ENCODE measurements around the gene HS6ST3.
"Not testable (repeated sequence)": the region's sequence is repeated elsewhere in the genome, so short reads cannot be mapped to it uniquely, and the experiment has no call there.

The HS6ST3 gene

GRCh38 chr13:96091164-96092117 is 1.5 kb downstream of the HS6ST3 start:
- in situ Hi-C loops (cut with MboI; ENCODE audit: low sequenced_read_pairs), result no loop called here

DNA sequence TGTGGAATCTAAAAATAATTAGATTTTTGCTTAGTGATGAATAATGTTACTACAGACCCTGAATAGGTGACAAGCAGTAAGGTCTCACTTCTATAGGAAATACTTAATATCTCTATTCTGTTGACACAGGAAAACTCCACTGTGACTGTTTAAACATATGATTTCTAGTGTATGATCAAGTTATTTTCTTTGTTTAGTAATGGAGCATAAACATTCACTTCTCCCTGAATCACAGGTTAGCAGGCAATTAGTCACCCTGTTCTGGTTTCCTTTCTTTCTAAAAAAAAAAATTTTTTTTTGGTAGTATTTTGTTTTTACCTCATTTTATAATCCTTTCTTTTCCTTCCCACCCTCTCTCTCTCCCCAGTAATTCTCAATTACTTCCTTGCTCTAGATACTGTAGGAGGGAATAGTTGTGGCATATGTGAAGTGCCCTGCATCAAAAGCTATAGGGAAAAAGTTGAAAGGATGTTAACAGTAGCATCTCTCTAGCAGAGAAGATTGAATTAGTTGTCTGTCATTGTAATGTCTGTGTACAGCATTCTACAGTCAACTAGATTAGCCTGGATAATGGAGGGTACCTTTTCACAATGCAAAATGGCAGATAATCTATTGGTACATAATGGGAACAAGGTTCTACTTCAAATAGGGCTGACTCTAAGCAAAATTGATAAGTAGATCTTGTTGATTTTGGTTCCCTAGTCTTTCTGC is 3.5 kb downstream of the HS6ST3 start:
- in situ Hi-C loops (cut with MboI; ENCODE audit: low sequenced_read_pairs), result no loop called here

GRCh38 chr13:96100457-96101220 is 10.7 kb downstream of the HS6ST3 start:
- in situ Hi-C loops (cut with MboI; ENCODE audit: low sequenced_read_pairs), result no loop called here

DNA sequence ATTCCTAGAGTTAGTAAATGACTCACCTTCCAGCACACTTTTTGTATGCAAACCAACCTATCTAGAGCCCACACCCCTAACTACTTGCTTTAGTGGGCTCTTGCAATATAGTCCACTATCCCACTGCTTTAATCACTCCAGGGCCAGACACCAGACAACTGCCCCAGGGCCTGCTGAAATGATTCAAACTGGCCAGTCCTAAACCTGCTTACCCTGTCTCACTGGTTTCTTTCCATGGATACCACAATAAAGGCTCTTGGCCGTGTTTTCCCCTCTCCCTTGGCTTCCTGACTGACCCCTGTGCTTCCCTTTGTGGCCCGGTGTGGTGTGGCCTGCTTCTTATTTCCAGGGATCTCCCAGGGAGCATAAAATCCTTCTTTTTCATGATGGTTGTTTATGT is 14.6 kb downstream of the HS6ST3 start:
- in situ Hi-C loops (cut with MboI; ENCODE audit: low sequenced_read_pairs), result no loop called here

- in situ Hi-C loops (cut with MboI; ENCODE audit: low sequenced_read_pairs), result not testable (repeated sequence)
These were observed 18.2 kb downstream of the HS6ST3 start for GRCh38 chr13:96108072-96108471.

DNA sequence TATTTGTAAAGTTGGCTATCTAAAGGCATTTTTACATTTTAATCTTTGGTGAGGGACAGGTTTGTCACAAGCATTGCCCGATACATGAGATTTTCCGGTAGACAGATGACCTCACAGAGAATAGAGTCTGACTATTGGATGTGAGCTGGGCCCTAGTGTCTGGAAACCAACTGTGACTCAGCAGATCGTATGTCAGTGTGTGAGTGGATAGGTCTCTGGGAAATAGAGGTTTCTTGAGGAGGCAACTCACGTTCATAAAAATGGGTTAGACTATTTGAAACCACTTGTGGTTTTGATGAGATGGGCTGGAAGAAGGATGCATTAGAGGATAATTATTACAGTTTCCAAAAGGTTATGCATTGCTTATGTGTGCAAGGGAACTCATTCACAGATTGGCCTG is 19.2 kb downstream of the HS6ST3 start:
- in situ Hi-C loops (cut with MboI; ENCODE audit: low sequenced_read_pairs), result no loop called here

GRCh38 chr13:96112936-96113335 is 23.0 kb downstream of the HS6ST3 start:
- in situ Hi-C loops (cut with MboI; ENCODE audit: low sequenced_read_pairs), result no loop called here

GRCh38 chr13:96115368-96115767 is 25.5 kb downstream of the HS6ST3 start:
- in situ Hi-C loops (cut with MboI; ENCODE audit: low sequenced_read_pairs), result not testable (repeated sequence)

- in situ Hi-C loops (cut with MboI; ENCODE audit: low sequenced_read_pairs), result no loop called here
These were observed 30.0 kb downstream of the HS6ST3 start for GRCh38 chr13:96119921-96120320.

- in situ Hi-C loops (cut with MboI; ENCODE audit: low sequenced_read_pairs), result no loop called here
These were observed 41.0 kb downstream of the HS6ST3 start for GRCh38 chr13:96130818-96131340.

GRCh38 chr13:96141032-96141431 is 51.1 kb downstream of the HS6ST3 start:
- in situ Hi-C loops (cut with MboI; ENCODE audit: low sequenced_read_pairs), result no loop called here

DNA sequence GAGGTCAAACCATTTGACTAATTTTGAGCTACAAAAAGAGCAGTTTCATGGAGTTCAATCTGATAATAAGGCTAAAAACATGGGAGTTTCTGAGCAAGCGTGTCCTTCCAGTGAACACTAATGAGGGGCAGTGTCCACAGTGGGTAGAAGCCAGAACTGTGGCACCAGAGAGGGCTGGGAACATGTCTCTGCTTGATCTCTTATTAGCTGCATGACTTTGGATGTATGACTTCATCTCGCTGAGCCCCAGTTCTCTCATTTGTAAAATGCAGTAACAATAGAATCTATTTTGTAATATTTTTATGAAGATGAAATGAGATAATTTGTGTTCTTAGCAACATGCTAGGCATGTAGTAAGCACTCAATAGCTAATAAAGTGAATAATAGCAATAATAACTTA is 69.8 kb downstream of the HS6ST3 start:
- in situ Hi-C loops (cut with MboI; ENCODE audit: low sequenced_read_pairs), result no loop called here

- in situ Hi-C loops (cut with MboI; ENCODE audit: low sequenced_read_pairs), result no loop called here
These were observed 71.2 kb downstream of the HS6ST3 start for GRCh38 chr13:96161141-96161540.

- in situ Hi-C loops (cut with MboI; ENCODE audit: low sequenced_read_pairs), result no loop called here
These were observed 75.9 kb downstream of the HS6ST3 start for GRCh38 chr13:96165840-96166239.

DNA sequence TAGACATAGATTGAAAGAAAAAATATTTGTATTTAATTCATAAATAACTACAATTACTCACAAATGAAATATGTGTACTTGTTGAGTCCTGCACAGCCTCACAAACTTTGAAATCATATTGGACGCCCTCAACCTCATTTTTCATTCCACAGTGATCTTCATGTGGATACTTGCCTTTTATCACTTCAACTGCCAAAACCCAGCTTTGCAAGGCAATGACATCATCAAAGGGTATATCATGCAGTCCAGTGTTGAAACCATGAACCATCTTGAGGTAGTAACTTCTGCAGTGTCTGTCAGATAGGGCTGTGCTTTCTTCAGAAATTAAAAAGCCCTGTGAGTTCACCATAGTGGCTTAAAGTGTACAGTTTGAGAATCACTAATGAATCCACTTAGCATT is 82.2 kb downstream of the HS6ST3 start:
- in situ Hi-C loops (cut with MboI; ENCODE audit: low sequenced_read_pairs), result no loop called here

- in situ Hi-C loops (cut with MboI; ENCODE audit: low sequenced_read_pairs), result no loop called here
These were observed 88.9 kb downstream of the HS6ST3 start for GRCh38 chr13:96178759-96179158.

DNA sequence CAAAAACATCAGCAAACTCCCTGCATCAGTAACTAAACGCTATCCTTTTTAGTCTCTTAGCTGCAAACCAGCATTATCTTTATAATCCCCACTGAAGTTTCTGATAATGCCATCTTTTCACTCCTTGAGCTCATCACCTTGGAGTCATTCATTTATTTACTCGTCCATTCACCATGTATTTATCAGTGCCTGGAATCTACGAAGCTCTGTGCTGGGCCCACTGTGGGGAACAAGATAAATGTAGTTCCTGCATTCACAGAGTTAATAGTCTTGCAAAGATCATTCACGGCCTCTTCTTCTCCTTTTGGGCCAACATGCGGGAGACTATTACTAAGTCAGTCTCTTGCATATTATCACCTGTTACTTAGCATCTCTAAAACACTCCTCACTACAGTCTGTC is 89.4 kb downstream of the HS6ST3 start:
- in situ Hi-C loops (cut with MboI; ENCODE audit: low sequenced_read_pairs), result no loop called here

DNA sequence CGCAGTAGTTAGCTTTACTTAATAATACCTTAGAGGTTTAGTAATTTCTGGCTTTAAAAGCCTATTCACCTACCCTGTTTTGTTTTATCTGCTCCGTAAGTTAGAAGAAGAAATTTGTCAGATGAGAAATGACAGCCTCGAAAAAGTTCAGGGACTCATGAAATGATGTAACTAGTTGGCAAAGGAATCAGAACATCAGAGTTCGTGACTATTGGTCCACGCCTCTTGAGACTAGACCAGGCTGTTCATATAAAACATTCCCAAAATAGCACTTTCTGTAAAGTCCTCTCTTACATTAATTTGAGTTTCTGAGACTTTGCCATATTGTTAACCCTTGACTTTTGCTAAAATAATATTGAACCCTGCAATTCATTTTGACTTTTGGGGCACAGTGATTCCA is 92.0 kb downstream of the HS6ST3 start:
- in situ Hi-C loops (cut with MboI; ENCODE audit: low sequenced_read_pairs), result no loop called here

DNA sequence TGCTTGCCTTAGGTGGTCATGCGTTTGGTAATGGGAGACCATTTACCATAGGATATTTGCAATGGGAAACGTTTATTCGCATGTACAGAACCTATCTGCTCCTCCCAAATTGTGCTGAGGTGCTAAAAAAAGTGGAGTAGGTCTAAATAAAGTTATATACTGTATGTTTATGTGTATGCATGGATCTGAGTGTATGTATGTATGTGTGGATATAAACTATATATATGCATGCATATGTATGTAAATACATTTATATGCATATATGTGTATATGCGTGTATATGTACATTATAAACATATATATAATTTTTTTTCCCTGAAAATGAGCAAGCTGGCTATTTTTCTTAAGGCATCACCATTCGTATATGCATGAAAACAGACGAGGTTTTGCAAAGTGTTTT is 95.9 kb downstream of the HS6ST3 start:
- in situ Hi-C loops (cut with MboI; ENCODE audit: low sequenced_read_pairs), result no loop called here

DNA sequence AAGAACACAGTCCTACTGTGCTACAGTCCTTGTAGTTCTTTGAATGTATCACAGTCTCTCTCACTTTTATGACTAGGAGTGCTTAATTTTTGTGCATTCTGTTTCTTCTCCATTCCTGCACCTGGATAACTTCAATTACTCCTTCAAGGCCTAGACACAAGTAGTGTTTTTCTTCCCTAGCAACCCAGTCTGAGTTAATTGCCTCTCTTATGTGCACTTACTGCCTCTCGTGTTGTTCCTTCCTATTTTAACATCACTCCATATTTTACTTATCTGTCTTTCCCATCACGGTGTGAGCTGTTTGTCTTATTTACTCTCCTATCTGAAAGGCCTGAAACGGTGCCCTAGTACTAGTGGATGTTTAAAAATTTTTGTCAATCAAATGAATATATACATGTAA is 101.5 kb downstream of the HS6ST3 start:
- in situ Hi-C loops (cut with MboI; ENCODE audit: low sequenced_read_pairs), result no loop called here

- in situ Hi-C loops (cut with MboI; ENCODE audit: low sequenced_read_pairs), result no loop called here
These were observed 103.9 kb downstream of the HS6ST3 start for GRCh38 chr13:96193728-96194310.
